ENCODE results near the gene SCG2. TPM values are rescaled to one million over a fixed set of nuclear protein-coding genes. Genes with fewer than 3 reads are reported as not detected.

Gene SCG2
- total RNA-seq, 3 donors from 2014 or later: 3.5 to 11.5 (median 4.2) TPM

DNA sequence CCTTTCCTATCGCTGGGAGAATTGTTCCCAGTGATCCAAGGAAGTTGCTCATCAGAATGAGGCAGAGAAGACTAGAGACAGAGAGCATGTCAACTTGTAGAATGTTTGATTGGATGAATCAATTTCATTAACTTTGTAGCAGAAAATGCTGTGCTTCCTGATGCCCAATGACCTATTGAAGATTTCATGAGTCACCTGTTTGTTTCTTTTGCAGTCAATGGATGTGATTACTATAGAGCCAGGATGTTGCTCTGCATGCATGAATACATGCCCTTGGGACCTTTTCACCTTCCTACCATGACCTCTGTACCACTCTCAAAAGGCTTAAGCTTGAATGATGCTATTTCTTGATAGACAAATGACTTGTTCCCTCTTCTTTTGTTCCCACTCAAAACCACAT, 23.3 kb downstream of the SCG2 start:
- ATAC-seq (no peak), DNase-seq (no peak)

GRCh38 chr2:223576873-223577272, 25.3 kb downstream of the SCG2 start:
- DNase-seq (peak in 1 of 3 donors; percentile 5), ATAC-seq (no peak)
- Histone ChIP-seq H3K4me1 (ENCODE audit: low read depth) (no peaks in the 10 kb centered on the region), H3K9me3 (no peaks in the 10 kb centered on the region), H3K36me3 (ENCODE audit: low read depth) (no peaks in the 10 kb centered on the region), H3K4me3 (no peak overlapping the region)
- TF ChIP-seq, protein P1, sequence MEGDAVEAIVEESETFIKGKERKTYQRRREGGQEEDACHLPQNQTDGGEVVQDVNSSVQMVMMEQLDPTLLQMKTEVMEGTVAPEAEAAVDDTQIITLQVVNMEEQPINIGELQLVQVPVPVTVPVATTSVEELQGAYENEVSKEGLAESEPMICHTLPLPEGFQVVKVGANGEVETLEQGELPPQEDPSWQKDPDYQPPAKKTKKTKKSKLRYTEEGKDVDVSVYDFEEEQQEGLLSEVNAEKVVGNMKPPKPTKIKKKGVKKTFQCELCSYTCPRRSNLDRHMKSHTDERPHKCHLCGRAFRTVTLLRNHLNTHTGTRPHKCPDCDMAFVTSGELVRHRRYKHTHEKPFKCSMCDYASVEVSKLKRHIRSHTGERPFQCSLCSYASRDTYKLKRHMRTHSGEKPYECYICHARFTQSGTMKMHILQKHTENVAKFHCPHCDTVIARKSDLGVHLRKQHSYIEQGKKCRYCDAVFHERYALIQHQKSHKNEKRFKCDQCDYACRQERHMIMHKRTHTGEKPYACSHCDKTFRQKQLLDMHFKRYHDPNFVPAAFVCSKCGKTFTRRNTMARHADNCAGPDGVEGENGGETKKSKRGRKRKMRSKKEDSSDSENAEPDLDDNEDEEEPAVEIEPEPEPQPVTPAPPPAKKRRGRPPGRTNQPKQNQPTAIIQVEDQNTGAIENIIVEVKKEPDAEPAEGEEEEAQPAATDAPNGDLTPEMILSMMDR (IDR thresholded peaks at IDR 0.05): no peak
- intact Hi-C loops (cut with DNase I, micrococcal nuclease): no loop called here

More for the DNA sequence above, 23.3 kb downstream of the SCG2 start:
- Histone ChIP-seq H3K36me3 (ENCODE audit: low read depth) (no peaks in the 10 kb centered on the region), H3K4me1 (ENCODE audit: low read depth) (no peaks in the 10 kb centered on the region), H3K4me3 (no peak overlapping the region), H3K9me3 (no peaks in the 10 kb centered on the region)
- TF ChIP-seq, protein P1 (IDR thresholded peaks at IDR 0.05): no peak
- intact Hi-C loops (cut with DNase I, micrococcal nuclease): no loop called here

DNA sequence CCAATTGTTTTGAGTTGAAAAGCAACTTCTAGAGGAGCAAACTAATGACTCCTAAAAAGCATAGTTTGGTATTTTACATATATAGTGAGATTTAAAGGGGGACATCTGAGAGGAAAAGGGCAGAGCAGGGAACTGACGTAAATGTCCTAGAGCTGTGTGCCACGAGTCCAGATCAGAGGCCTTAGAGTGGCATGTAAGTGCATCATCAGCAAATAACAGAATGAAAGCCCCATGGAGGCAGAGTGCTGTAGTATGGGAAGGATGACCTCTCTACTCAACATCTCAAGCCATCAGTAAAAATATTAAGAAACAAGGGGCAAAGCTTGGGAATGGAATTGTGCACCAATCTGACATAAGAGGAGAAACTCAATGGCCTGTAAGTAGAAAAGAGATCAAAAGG, 31.4 kb downstream of the SCG2 start:
- TF ChIP-seq, protein P1 (IDR thresholded peaks at IDR 0.05): no peak

GRCh38 chr2:223566396-223566795, 35.8 kb downstream of the SCG2 start:
- DNase-seq (no peak), ATAC-seq (no peak)
- TF ChIP-seq, protein P1 (IDR thresholded peaks at IDR 0.05): no peak
- H3K9me3 ChIP-seq: no peaks in the 10 kb centered on the region
- H3K36me3 ChIP-seq (ENCODE audit: low read depth): no peaks in the 10 kb centered on the region
- intact Hi-C loops (cut with DNase I, micrococcal nuclease): no loop called here
- no peaks in the 10 kb centered on the region for H3K4me1 ChIP-seq (ENCODE audit: low read depth)
- H3K4me3 ChIP-seq: no peak overlapping the region

More for the DNA sequence above, 31.4 kb downstream of the SCG2 start:
- Histone ChIP-seq H3K9me3 (no peaks in the 10 kb centered on the region), H3K36me3 (ENCODE audit: low read depth) (no peaks in the 10 kb centered on the region), H3K4me1 (ENCODE audit: low read depth) (no peaks in the 10 kb centered on the region), H3K4me3 (no peak overlapping the region)
- DNase-seq: no peak
- intact Hi-C loops (cut with DNase I, micrococcal nuclease): no loop called here
- no peak for ATAC-seq

DNA sequence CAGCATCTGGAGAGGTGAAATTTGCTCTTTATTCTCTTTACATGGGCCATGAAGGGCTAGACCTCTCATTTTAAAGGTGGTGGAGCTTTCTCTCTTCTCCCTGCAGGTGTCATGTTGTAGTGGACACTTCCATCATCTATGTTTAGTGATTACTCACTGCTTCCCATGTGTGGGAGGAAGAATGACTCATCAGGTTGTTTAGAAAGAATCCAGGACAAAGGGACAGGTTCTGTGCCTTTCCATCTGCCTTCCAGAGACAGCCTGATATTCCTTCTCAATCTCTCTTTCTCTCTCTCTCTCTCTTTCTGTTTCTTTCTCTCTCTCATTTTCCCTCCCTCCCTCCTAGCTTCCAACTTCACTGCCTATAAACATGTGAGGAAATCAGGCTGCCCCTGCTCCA, 38.7 kb downstream of the SCG2 start:
- Histone ChIP-seq H3K4me1 (ENCODE audit: low read depth) (no peaks in the 10 kb centered on the region), H3K36me3 (ENCODE audit: low read depth) (no peaks in the 10 kb centered on the region), H3K4me3 (no peak overlapping the region), H3K9me3 (no peaks in the 10 kb centered on the region)
- ATAC-seq: no peak
- TF ChIP-seq, protein P1 (IDR thresholded peaks at IDR 0.05): no peak
- intact Hi-C loops (cut with DNase I, micrococcal nuclease): no loop called here
- no peak for DNase-seq

GRCh38 chr2:223562078-223562477, 40.1 kb downstream of the SCG2 start:
- Histone ChIP-seq H3K9me3 (no peaks in the 10 kb centered on the region), H3K4me1 (ENCODE audit: low read depth) (no peaks in the 10 kb centered on the region), H3K36me3 (ENCODE audit: low read depth) (no peaks in the 10 kb centered on the region), H3K4me3 (no peak overlapping the region)
- ATAC-seq (no peak), DNase-seq (no peak)
- intact Hi-C loops (cut with DNase I, micrococcal nuclease): no loop called here
- TF ChIP-seq, protein P1 (IDR thresholded peaks at IDR 0.05): no peak
